ENCODE results near the gene ADGRE2.
"Not testable (repeated sequence)": the region's sequence is repeated elsewhere in the genome, so short reads cannot be mapped to it uniquely, and the experiment has no call there.

ADGRE2 gene

GRCh38 chr19:14778110-14778845, at the start of gene ADGRE2:
Gene ADGRE2, minus strand, starts transcription at chr19:14778560. Its CDS starts 1,804 bp downstream, at chr19:14776756.
- not testable (repeated sequence) for DNase-seq

- DNase-seq = no peak
Observed at GRCh38 chr19:14826006-14826405, 47.6 kb upstream of the ADGRE2 start.

- no peak for DNase-seq
Observed at GRCh38 chr19:14821937-14822336, 43.6 kb upstream of the ADGRE2 start.

GRCh38 chr19:14818588-14818987, 40.2 kb upstream of the ADGRE2 start:
- DNase-seq = no peak

GRCh38 chr19:14817052-14817451, 38.7 kb upstream of the ADGRE2 start:
- no peak for DNase-seq

- no peak for DNase-seq
Observed at GRCh38 chr19:14814982-14815652, 36.8 kb upstream of the ADGRE2 start.

GRCh38 chr19:14809272-14810057, 31.1 kb upstream of the ADGRE2 start:
- no peak for DNase-seq

GRCh38 chr19:14804765-14805164, 26.4 kb upstream of the ADGRE2 start:
- no peak for DNase-seq

GRCh38 chr19:14798760-14799159, 20.4 kb upstream of the ADGRE2 start:
- no peak for DNase-seq

- DNase-seq = no peak
Observed at GRCh38 chr19:14796021-14796420, 17.7 kb upstream of the ADGRE2 start.

- no peak for DNase-seq
Observed at GRCh38 chr19:14795078-14795721, 16.8 kb upstream of the ADGRE2 start.

- DNase-seq = not testable (repeated sequence)
Observed at GRCh38 chr19:14792250-14792649, 13.9 kb upstream of the ADGRE2 start.

- DNase-seq = no peak
Observed at GRCh38 chr19:14786421-14786851, 8.1 kb upstream of the ADGRE2 start.

GRCh38 chr19:14785102-14785793, 6.9 kb upstream of the ADGRE2 start:
- DNase-seq = not testable (repeated sequence)

GRCh38 chr19:14784730-14785101, 6.4 kb upstream of the ADGRE2 start:
- not testable (repeated sequence) for DNase-seq

- DNase-seq = not testable (repeated sequence)
Observed at GRCh38 chr19:14783410-14783998, 5.1 kb upstream of the ADGRE2 start.

- DNase-seq = no peak
Observed at GRCh38 chr19:14782626-14783409, 4.5 kb upstream of the ADGRE2 start.

GRCh38 chr19:14781713-14782536, 3.6 kb upstream of the ADGRE2 start:
- DNase-seq = not testable (repeated sequence)

- not testable (repeated sequence) for DNase-seq
Observed at GRCh38 chr19:14780622-14781225, 2.4 kb upstream of the ADGRE2 start.

- no peak for DNase-seq
Observed at GRCh38 chr19:14779151-14779550, 791 bp upstream of the ADGRE2 start.
